Stimulated activated naive CD4-positive, alpha-beta T cell (primary cell): Measurements from ENCODE around the gene IPO9.
"Not testable (repeated sequence)": the region's sequence is repeated elsewhere in the genome, so short reads cannot be mapped to it uniquely, and the experiment has no call there.

ENCODE experiments used
- DNase-seq, 6 experiments: peaks; one replicate each; lab custom pipeline; 2025; lab: John Stamatoyannopoulos, UW

IPO9 gene

GRCh38 chr1:201848230-201848629 is 19.3 kb downstream of the IPO9 start:
- no peak for DNase-seq

GRCh38 chr1:201849372-201850052 is 20.6 kb downstream of the IPO9 start:
- DNase-seq, result no peak

- no peak for DNase-seq
Measured at GRCh38 chr1:201850053-201850397, 21.1 kb downstream of the IPO9 start.

DNA sequence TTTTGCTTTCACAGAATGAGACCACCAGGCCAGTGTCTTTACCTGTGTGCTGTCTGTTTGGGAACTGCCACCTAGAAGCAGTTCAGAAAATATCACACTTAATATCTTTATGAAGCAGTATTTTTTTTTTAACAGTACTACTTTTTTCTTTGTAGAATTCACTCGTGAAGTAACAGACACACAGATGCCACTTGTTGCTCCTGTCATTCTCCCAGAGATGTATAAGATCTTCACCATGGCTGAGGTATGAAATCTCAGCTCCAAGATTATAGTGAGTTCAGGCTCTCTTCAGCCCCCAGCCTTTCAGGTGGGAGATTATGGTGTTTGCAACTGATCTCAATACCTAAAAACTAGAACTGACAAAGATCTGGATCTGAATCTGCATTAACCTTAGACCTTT is 23.0 kb downstream of the IPO9 start:
- DNase-seq, result no peak

DNA sequence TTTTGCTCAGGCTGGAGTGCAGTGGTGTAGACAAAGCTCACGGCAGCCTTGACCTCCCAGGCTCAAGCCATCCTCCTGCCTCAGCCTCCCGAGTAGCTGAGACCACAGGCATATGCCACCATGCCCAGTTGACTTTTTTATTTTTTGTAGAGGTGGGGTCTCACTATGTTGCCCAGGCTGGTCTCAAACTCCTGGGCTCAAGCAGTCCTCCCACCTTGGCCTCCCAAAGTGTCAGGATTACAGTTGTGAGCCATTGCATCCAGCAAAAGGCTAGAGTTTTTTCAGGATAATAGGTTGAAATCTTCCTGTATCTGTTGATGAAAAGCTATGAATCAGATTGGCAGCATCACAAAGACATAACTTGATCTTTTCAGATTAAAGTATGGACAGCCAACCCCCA is 27.8 kb downstream of the IPO9 start:
- DNase-seq, result not testable (repeated sequence)

DNA sequence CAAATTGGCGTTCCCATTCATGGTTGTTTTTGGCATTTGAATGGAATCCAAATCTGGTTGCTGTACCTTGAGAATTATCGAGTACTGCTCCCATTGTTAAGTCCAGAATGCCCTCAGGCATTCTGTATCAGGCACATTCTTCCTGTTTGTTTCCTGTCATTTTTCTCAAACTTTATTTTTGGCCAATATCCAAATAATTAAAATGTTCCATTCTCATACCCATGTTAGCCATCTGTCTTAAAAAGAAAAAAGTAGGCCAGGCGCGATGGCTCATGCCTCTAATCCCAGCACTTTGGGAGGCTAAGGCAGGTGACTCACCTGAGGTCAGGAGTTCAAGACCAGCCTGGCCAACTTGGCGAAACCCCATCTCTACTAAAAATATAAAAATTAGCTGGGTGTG is 30.5 kb downstream of the IPO9 start:
- DNase-seq, result no peak

GRCh38 chr1:201861448-201861847 is 32.5 kb downstream of the IPO9 start:
- no peak for DNase-seq

GRCh38 chr1:201870397-201870796 is 41.4 kb downstream of the IPO9 start:
- DNase-seq, result no peak

DNA sequence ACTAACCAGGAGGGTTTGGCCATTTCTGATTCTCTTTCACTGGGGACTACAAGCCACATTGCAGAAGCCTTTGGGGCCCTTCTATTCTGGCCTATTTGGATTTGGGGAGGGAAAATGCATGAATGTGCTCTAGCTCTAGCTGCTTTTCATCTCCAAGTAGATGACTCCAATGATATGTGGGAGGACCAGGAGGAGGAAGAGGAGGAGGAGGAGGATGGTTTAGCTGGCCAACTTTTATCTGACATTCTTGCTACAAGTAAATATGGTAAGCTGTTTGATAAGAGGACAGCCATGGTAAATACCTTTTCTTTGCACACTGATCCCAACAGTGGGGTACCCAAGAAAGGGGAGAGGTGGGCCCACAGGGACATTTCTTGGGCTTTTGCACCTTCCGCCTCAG is 45.7 kb downstream of the IPO9 start:
- no peak for DNase-seq

DNA sequence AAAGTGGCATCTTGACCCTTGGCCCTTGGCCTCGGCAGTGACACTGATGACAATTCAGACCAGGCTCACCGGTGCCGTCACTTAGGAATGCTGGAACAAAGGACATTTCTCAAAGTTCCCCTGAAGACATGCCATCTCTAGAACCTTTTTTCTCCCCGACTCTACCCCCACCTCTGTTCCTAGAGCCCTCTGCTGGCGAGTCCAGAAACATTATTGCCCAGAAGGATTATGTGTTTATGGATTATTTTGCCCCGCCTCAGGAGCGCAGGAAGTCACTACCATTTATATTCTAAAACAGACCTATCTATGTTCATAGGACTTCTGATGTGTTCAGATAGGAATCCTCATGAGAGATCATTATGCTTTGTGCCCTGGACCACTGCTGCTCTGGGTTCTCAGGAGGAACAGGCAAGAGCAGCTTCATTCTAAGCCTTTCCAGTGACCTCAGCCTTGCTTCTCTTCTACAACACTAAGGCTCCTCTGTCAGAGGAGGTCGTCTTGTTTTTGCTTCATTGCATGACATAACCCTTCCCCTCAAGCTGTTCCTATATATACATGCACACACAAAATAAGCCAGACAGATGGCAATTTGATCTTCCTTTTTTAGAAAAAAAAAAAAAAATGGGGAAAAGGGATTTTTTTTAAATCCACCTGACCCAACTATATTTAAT is 47.3 kb downstream of the IPO9 start:
- DNase-seq, result no peak

- DNase-seq, result peak in 2 of 6 experiments; percentile 17 to 19
Measured at GRCh38 chr1:201877877-201878401, 49.0 kb downstream of the IPO9 start.

DNA sequence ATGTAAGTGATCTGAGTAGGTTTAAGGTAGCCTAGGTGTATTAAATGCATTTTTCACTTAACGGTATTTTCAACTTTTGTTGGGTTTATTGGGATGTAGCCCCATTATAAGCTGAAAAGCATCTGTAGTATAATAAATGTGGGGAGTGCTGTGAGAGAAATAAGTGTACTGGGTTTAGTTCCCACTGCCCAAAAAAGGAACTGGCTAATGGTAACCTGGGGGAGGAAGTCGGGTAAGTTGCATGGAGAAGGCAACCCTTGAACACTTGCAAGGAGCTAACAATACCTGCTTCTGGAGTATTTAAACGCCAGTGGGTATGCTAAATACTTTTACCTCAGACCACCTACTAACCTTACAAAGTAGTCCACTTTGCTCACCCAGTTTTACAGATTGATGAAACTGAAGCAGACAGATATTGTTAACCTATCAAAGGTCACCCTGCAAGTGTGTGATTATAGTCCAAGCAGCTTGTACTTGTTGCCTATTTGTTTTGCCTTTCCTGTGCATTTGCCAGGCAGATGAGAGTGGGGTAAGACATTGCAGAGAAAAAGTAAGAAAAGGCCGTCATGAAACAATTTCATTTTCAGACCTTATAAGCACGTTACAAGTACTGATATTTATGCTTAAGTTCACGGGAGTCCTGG is 52.1 kb downstream of the IPO9 start:
- DNase-seq, result no peak

- DNase-seq, result no peak
Measured at GRCh38 chr1:201881617-201882016, 52.7 kb downstream of the IPO9 start.

DNA sequence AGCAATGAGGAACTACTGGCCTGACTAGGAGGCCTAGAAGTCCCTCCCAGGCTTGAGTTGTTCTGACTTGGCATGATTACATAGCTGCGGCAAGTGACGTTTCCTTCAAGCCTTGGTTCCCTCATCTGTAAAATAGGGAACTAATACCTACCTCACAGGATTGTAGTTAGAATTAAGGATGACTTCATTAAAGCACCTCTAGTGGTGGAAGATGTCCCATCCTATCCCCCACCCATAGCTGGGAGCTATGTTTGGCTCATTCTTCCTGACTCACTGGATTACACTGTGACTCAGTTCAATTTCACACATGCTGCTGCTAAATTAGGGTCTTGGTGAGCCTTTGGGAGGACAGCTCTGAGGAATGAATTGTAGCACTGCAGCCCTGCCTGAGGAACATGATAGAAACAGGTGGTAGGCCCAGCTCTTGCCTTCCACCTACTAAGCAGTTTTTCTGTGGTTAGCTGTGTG is 53.7 kb downstream of the IPO9 start:
- DNase-seq, result no peak

DNA sequence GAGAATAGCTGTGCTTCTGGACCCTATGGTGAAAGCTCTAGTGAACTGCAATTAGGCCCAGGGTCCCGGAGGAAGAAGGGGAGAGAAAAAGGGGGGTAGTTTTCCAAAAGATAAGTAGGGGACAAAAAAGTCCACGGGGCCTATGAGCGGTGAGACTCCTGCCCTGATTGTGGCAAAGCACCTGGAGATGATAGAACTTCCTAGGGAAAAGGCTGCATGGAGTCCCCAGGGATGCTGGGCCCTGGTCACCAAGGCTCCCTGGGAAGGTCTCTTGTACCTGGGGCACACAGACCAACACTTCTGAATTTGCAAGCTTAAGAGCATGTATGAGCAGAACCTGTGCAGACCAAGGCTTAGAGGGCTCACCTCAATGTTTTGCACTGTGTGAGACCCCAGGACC is 54.3 kb downstream of the IPO9 start:
- DNase-seq, result no peak

- DNase-seq, result no peak
Measured at GRCh38 chr1:201883786-201884185, 54.8 kb downstream of the IPO9 start.

DNA sequence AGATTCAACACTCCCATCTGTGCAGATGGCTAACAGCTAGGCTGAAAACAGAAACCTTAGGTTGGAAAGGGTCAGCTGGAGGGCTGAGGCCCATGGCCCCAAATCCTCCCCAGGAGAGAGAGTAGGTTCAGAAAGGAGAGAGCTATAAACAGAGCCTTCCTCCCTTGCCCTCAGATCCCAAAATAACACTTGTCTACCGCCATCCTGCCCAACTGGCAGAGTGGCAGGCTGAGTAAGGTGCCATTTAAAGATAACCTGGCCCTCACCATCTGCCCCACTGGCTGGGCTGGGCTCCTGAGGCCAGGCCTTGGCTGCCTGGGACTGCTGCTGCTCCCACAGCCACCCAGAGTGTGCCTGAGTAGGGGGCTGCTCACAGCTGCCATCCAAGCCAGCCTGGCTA is 55.5 kb downstream of the IPO9 start:
- no peak for DNase-seq

DNA sequence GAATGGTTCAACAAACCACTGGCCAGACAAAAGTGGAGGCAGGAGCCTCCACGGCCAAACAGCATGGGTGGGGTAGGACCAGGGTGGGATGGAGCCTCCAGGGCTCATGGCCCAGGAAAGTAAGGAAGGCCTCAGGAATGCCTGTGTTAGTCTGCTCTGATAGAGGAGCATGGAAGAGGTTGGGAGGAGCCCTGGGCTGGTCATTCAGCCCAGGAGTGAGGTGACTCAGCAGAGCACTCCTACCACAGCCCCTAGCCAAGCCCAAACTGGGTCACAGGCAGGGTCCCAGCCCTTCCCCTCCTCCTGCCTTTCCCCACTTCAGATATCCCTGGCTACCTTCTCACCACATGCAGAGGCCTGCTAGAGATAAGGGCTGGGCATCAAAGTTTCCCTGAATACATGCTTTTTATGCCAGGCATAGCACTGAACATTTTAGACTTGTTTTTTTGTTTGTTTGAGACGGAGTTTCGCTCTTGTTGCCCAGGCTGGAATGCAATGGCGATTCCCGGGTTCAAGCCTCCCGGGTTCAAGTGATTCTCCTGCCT is 56.6 kb downstream of the IPO9 start:
- DNase-seq, result no peak

DNA sequence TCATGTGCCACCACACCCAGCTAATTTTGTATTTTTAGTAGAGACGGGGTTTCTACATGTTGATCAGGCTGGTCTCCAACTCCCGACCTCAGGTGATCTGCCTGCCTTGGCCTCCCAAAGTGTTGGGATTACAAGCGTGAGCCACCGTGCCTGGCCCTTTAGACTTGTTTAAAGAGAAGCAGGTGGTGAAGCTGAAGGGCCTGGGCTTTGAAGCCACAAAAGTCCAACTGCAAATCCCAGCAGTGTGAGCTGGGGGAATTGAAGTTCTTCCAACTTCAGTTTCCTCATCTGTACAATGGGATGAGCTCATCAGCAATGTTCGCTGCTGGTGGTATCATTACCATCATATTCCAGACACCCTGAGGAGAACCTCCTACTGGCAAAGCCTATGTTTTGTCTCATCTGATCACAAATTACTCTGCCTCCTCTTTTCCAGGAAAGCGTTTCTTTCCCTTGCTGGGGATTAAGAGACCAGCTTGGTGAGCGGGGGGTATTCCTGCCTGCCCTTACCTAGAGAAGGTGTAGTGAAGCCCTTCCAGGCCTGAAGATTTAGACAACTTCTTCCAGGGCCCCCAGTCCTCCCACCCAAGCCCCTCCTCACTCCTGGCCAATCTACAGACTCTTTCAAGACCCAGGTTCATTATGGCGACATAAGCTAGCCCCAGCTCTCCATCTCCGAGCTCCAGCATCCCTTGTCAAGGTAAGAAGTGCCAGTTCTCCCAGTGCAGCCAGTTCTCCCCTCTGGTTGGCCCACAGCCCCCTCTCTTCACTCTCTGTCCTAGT is 57.3 kb downstream of the IPO9 start:
- DNase-seq, result no peak

GRCh38 chr1:201887116-201887866 is 58.3 kb downstream of the IPO9 start:
- no peak for DNase-seq
